PC-3 (cell line): ENCODE data around the gene L3MBTL4. TPM values are rescaled to one million over a fixed set of nuclear protein-coding genes. Genes with fewer than 3 reads are reported as not detected.
A peak's percentile ranks its signal among the peaks of the same experiment; 100 is the strongest.

Experiments
- ATAC-seq: fragments of 200-7000 bp; cut with Tn5 transposase; 2 replicates; pipeline ENCODE4 v1.9.1; 2020; ENCODE audit warnings: mild to moderate bottlenecking, moderate library complexity
- BruUV-seq: library from RNA; stranded (reverse); fragments of 400-500 nt; replicated peaks from 2 replicates; lab custom pipeline; 2021; lab: Mats Ljungman, UMichigan
- CTCF ChIA-PET: fragments of 300-600 bp; sonication (Branson Sonifier 250); formaldehyde crosslinking; loops from one replicate; lab custom pipeline; 2022; ENCODE audit warnings: antibody characterized with exemption; lab: Charles Lee
- POLR2A ChIA-PET: fragments of 300-600 bp; sonication (Branson Sonifier 250); formaldehyde crosslinking; loops from one replicate; lab custom pipeline; 2022; ENCODE audit warnings: antibody characterized with exemption; ENCODE audit not compliant: unreplicated experiment; lab: Charles Lee
- DNase-seq: peaks from one replicate; pipeline ENCODE4 v3.0.0-alpha.2; 2015
- H2AFZ ChIP-seq: fragments of 300-600 bp; sonication (generic); 2 replicates; pipeline ENCODE4 v1.6.0; 2016; ENCODE audit warnings: antibody characterized with exemption, low read length
- H3F3A ChIP-seq: fragments of 300-600 bp; sonication (generic); one replicate; pipeline ENCODE4 v1.6.0; 2017; ENCODE audit warnings: antibody characterized with exemption, low read length, control low read depth, mild to moderate bottlenecking; ENCODE audit not compliant: unreplicated experiment
- H3K27ac ChIP-seq: fragments of 300-600 bp; sonication (generic); 2 replicates; pipeline ENCODE4 v1.5.1; 2016; ENCODE audit warnings: mild to moderate bottlenecking, low read length
- H3K27me3 ChIP-seq: fragments of 300-600 bp; sonication (generic); 2 replicates; pipeline ENCODE4 v1.6.1; 2016; ENCODE audit warnings: low read length, mixed read lengths
- H3K36me3 ChIP-seq: fragments of 300-600 bp; sonication (generic); 2 replicates; pipeline ENCODE4 v1.6.1; 2016; ENCODE audit warnings: low read depth, mixed run types, low read length, mixed read lengths
- H3K4me1 ChIP-seq: fragments of 300-600 bp; sonication (generic); 2 replicates; pipeline ENCODE4 v1.5.1; 2016; ENCODE audit warnings: low read length; ENCODE audit not compliant: insufficient read depth
- H3K4me2 ChIP-seq: fragments of 300-600 bp; sonication (generic); 2 replicates; pipeline ENCODE4 v1.6.0; 2016; ENCODE audit warnings: low read length
- H3K4me3 ChIP-seq: fragments of 300-600 bp; sonication (generic); 2 replicates; pipeline ENCODE4 v1.5.1; 2016; ENCODE audit warnings: mild to moderate bottlenecking, low read length, mixed read lengths
- H3K79me2 ChIP-seq: fragments of 300-600 bp; sonication (generic); 2 replicates; pipeline ENCODE4 v1.6.1; 2017; ENCODE audit warnings: low read length, mixed read lengths
- H3K9ac ChIP-seq: fragments of 300-600 bp; sonication (generic); 2 replicates; pipeline ENCODE4 v1.6.0; 2016; ENCODE audit warnings: mild to moderate bottlenecking, low read length
- H3K9me2 ChIP-seq: fragments of 300-600 bp; sonication (generic); replicated peaks from 2 replicates; pipeline ENCODE4 v1.6.1; 2016; ENCODE audit warnings: mixed run types, low read length, mixed read lengths
- H3K9me3 ChIP-seq: fragments of 300-600 bp; sonication (generic); 2 replicates; pipeline ENCODE4 v1.6.1; 2016; ENCODE audit warnings: low read length, mixed read lengths
- H4K20me1 ChIP-seq: fragments of 300-600 bp; sonication (generic); 2 replicates; pipeline ENCODE4 v1.6.1; 2016; ENCODE audit warnings: low read length, mixed read lengths
- CTCF ChIP-seq: fragments of 300-600 bp; sonication (generic); conservative IDR thresholded peaks from 2 replicates; pipeline ENCODE4 v1.5.1; 2017; ENCODE audit warnings: antibody characterized with exemption, low read depth, mild to moderate bottlenecking, low read length
- EZH2 ChIP-seq: fragments of 300-600 bp; sonication (generic); IDR thresholded peaks from one replicate; pipeline ENCODE4 v1.6.1; 2017; ENCODE audit warnings: antibody characterized with exemption, mild to moderate bottlenecking, low read length; ENCODE audit not compliant: unreplicated experiment
- EZH2phosphoT487 ChIP-seq: fragments of 300-600 bp; sonication (generic); IDR thresholded peaks from 2 replicates; pipeline ENCODE4 v1.6.1; 2018; ENCODE audit warnings: mild to moderate bottlenecking, antibody characterized with exemption, low read length, borderline replicate concordance
- intact Hi-C: fragments of 100-400 bp; cut with micrococcal nuclease; formaldehyde crosslinking; loops from 2 replicates; pipeline ENCODE4 v1.9.0; 2023
- total RNA-seq: library from RNA; depleted of rRNA; stranded (reverse); fragments of >200 nt; gene quantifications from 2 replicates; pipeline ENCODE4 v1.2.3, GENCODE V29; 2014

The L3MBTL4 gene
- total RNA-seq, 1 experiment from 2014 or later, result 0.47 TPM

DNA sequence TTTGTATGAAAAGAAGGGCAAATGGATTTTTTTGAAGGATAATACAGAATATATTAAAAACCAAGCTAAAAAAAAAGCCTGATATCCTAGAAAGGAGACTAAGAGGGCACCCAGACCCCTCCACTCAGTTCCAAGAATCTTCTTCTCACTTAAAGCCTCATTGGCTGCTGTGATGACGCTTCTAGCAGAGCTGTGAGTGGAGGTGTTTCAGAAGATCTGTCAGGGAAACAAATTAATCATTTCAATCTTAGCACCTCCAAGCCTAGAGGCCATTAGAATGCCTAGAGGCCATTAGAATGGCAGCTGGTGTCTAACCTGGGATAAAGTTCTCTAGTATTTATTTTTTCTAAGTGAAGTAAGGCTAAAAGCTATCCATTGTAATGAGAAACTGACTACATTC is 355.2 kb downstream of the L3MBTL4 start:
- Histone ChIP-seq H3K9me3 (no peaks in the 10 kb centered on the region), H3K4me1 (peaks cover 40% of the 10 kb centered on the region), H3K9ac (no peak overlapping the region), H3K4me2 (no peak overlapping the region), H3K9me2 (no peaks in the 10 kb centered on the region), H3K79me2 (no peaks in the 10 kb centered on the region), H3K4me3 (no peak overlapping the region), H3K27ac (no peak overlapping the region), H3K27me3 (no peaks in the 10 kb centered on the region), H3F3A (peaks cover 7% of the 10 kb centered on the region), H4K20me1 (no peaks in the 10 kb centered on the region), H3K36me3 (no peaks in the 10 kb centered on the region), H2AFZ (no peak overlapping the region)
- ChIA-PET CTCF (interaction anchor here (0.7 kb wide), 1 partner anchor 11 kb away, joined by 5 read pairs; no protein-coding TSS in a partner anchor), POLR2A (no interaction called here)
- no peak for ATAC-seq
- TF ChIP-seq EZH2 (no peak), CTCF (no peak), EZH2phosphoT487 (no peak)
- intact Hi-C loops, result loop anchor here (5.0 kb wide), 3 partner anchors 157 to 293 kb away; no protein-coding TSS in a partner anchor
- BruUV-seq, result no TSS peak
- no peak for DNase-seq

- no peaks in the 10 kb centered on the region for H4K20me1 ChIP-seq
- no peak overlapping the region for H3K4me3 ChIP-seq
- H3K4me1 ChIP-seq, result peaks cover 46% of the 10 kb centered on the region
- no peaks in the 10 kb centered on the region for H3K36me3 ChIP-seq
- CTCF ChIA-PET, result no interaction called here
- TF ChIP-seq EZH2 (no peak), CTCF (no peak), EZH2phosphoT487 (no peak)
- no peak overlapping the region for H2AFZ ChIP-seq
- H3K27me3 ChIP-seq, result no peaks in the 10 kb centered on the region
- no peaks in the 10 kb centered on the region for H3K79me2 ChIP-seq
- POLR2A ChIA-PET, result no interaction called here
- DNase-seq, result peak; percentile 14
- H3K9ac ChIP-seq, result no peak overlapping the region
- no peak overlapping the region for H3K4me2 ChIP-seq
- intact Hi-C loops, result loop anchor here (5.0 kb wide), 3 partner anchors 157 to 293 kb away; no protein-coding TSS in a partner anchor
- BruUV-seq, result no TSS peak
- H3F3A ChIP-seq, result peaks cover 7% of the 10 kb centered on the region
- H3K9me3 ChIP-seq, result no peaks in the 10 kb centered on the region
- no peaks in the 10 kb centered on the region for H3K9me2 ChIP-seq
- no peak overlapping the region for H3K27ac ChIP-seq
- ATAC-seq, result no peak
Measured at GRCh38 chr18:6058941-6059340, 355.8 kb downstream of the L3MBTL4 start.

- Histone ChIP-seq H3K79me2 (no peaks in the 10 kb centered on the region), H3F3A (peaks cover 7% of the 10 kb centered on the region), H3K9me3 (no peaks in the 10 kb centered on the region), H2AFZ (no peak overlapping the region), H3K27ac (peak overlapping the region; percentile 97), H3K9me2 (no peaks in the 10 kb centered on the region), H3K27me3 (no peaks in the 10 kb centered on the region), H3K4me3 (no peak overlapping the region), H3K4me2 (no peak overlapping the region), H3K9ac (0 out of 2 replicates have a peak overlapping the region, but pooled peaks have one; percentile 80), H3K36me3 (no peaks in the 10 kb centered on the region), H3K4me1 (peaks cover 47% of the 10 kb centered on the region), H4K20me1 (no peaks in the 10 kb centered on the region)
- ATAC-seq (no peak), DNase-seq (peak; percentile 38)
- POLR2A ChIA-PET, result no interaction called here
- intact Hi-C loops, result loop anchor here (5.0 kb wide), 3 partner anchors 155 to 295 kb away; no protein-coding TSS in a partner anchor
- CTCF ChIA-PET, result no interaction called here
- no peak for TF ChIP-seq EZH2
- no peak for TF ChIP-seq EZH2phosphoT487
- TF ChIP-seq CTCF, result no peak
- no TSS peak for BruUV-seq
Measured at GRCh38 chr18:6057604-6058003, 357.1 kb downstream of the L3MBTL4 start.
